GM23338 (cell line): ENCODE results near the gene REEP1. TPM values are rescaled to one million over a fixed set of nuclear protein-coding genes. Genes with fewer than 3 reads are reported as not detected.

Experiments
- ATAC-seq: fragments of 200-7000 bp; cut with Tn5 transposase; 3 replicates; pipeline ENCODE4 v1.9.1; 2020
- DNase-seq: peaks from one replicate; pipeline ENCODE4 v3.0.0-alpha.2; 2015; ENCODE audit warnings: low spot score
- H2AFZ ChIP-seq: fragments of 200-600 bp; sonication (generic); 2 replicates; pipeline ENCODE4 v1.8.0; 2016; ENCODE audit warnings: antibody characterized with exemption, mild to moderate bottlenecking, moderate library complexity
- H3F3A ChIP-seq: fragments of 200-600 bp; sonication (generic); replicated peaks from 2 replicates; pipeline ENCODE4 v1.8.0; 2017; ENCODE audit warnings: antibody characterized with exemption, mixed run types, low read depth
- H3K27ac ChIP-seq: fragments of 200-600 bp; sonication (generic); 2 replicates; pipeline ENCODE4 v1.6.1; 2016; ENCODE audit warnings: low read depth
- H3K27me3 ChIP-seq: fragments of 200-600 bp; sonication (generic); 2 replicates; pipeline ENCODE4 v1.8.0; 2016; ENCODE audit warnings: mild to moderate bottlenecking, mixed run types, moderate library complexity; ENCODE audit not compliant: insufficient read depth
- H3K36me3 ChIP-seq: fragments of 200-600 bp; sonication (generic); 2 replicates; pipeline ENCODE4 v1.8.0; 2016; ENCODE audit warnings: mild to moderate bottlenecking; ENCODE audit not compliant: insufficient read depth
- H3K4me1 ChIP-seq: fragments of 200-600 bp; sonication (generic); 2 replicates; pipeline ENCODE4 v1.8.0; 2016; ENCODE audit warnings: mild to moderate bottlenecking, moderate library complexity; ENCODE audit not compliant: insufficient read depth
- H3K4me2 ChIP-seq: fragments of 200-600 bp; sonication (generic); 2 replicates; pipeline ENCODE4 v1.7.1; 2017; ENCODE audit warnings: mixed run types
- H3K4me3 ChIP-seq: fragments of 200-600 bp; sonication (generic); 2 replicates; pipeline ENCODE4 v1.6.1; 2016; ENCODE audit warnings: mixed run types
- H3K79me2 ChIP-seq: fragments of 200-600 bp; sonication (generic); replicated peaks from 2 replicates; pipeline ENCODE4 v1.8.0; 2017; ENCODE audit warnings: mild to moderate bottlenecking; ENCODE audit not compliant: insufficient read depth
- H3K9me2 ChIP-seq: fragments of 200-600 bp; sonication (generic); 2 replicates; pipeline ENCODE4 v1.8.0; 2017; ENCODE audit not compliant: insufficient read depth
- H4K20me1 ChIP-seq: fragments of 200-600 bp; sonication (generic); replicated peaks from 2 replicates; pipeline ENCODE4 v1.8.0; 2017; ENCODE audit warnings: mild to moderate bottlenecking; ENCODE audit not compliant: insufficient read depth
- H3K27ac Mint-ChIP-seq: 2 replicates; pipeline ENCODE4 v1.8.0; 2020; ENCODE audit warnings: inconsistent platforms, mild to moderate bottlenecking, moderate library complexity, mixed read lengths
- H3K27me3 Mint-ChIP-seq: 3 replicates; pipeline ENCODE4 v1.8.0; 2022; ENCODE audit warnings: low read depth, mild to moderate bottlenecking, moderate library complexity, mixed read lengths, inconsistent platforms; ENCODE audit not compliant: insufficient read depth, poor library complexity
- H3K36me3 Mint-ChIP-seq: 3 replicates; pipeline ENCODE4 v1.8.0; 2021; ENCODE audit warnings: low read depth, mild to moderate bottlenecking, inconsistent platforms, moderate library complexity, mixed read lengths
- H3K4me1 Mint-ChIP-seq: 3 replicates; pipeline ENCODE4 v1.8.0; 2020; ENCODE audit warnings: mild to moderate bottlenecking, inconsistent platforms, mixed read lengths
- H3K4me3 Mint-ChIP-seq: 3 replicates; pipeline ENCODE4 v1.8.0; 2021; ENCODE audit warnings: moderate library complexity, mild to moderate bottlenecking, inconsistent platforms, mixed read lengths
- H3K9me3 Mint-ChIP-seq: 3 replicates; pipeline ENCODE4 v1.8.0; 2020; ENCODE audit warnings: moderate library complexity, mild to moderate bottlenecking, inconsistent platforms, mixed read lengths
- CREB1 ChIP-seq: fragments of 250-450 bp; sonication (Bioruptor Pico); IDR thresholded peaks from 2 replicates; pipeline ENCODE4 v1.5.0; 2020; ENCODE audit warnings: low read depth, mild to moderate bottlenecking, moderate library complexity
- CTCF ChIP-seq, 2 experiments: fragments of 200-600 bp in 1 of 2; sonication (generic) in 1 of 2; conservative IDR thresholded peaks; 2 replicates each; pipeline versions ENCODE4 v1.5.1 to v1.6.1; 2016 to 2017; ENCODE audit warnings: antibody characterized with exemption in 2 of 2, low read depth in 2 of 2, mild to moderate bottlenecking in 2 of 2, moderate library complexity in 1 of 2
- ETS1 ChIP-seq: IDR thresholded peaks from 2 replicates; pipeline ENCODE4 v1.6.1; 2016; ENCODE audit warnings: antibody characterized with exemption
- EZH2 ChIP-seq: fragments of 200-600 bp; sonication (generic); IDR thresholded peaks from one replicate; pipeline ENCODE4 v1.8.0; 2017; ENCODE audit warnings: antibody characterized with exemption, mild to moderate bottlenecking, low read depth; ENCODE audit not compliant: unreplicated experiment
- EZH2phosphoT487 ChIP-seq: fragments of 200-600 bp; sonication (generic); IDR thresholded peaks from one replicate; pipeline ENCODE4 v1.8.1; 2018; ENCODE audit warnings: antibody characterized with exemption; ENCODE audit not compliant: unreplicated experiment
- JUNB ChIP-seq: IDR thresholded peaks from one replicate; pipeline ENCODE4 v1.6.1; 2016; ENCODE audit warnings: antibody characterized with exemption; ENCODE audit not compliant: unreplicated experiment
- POLR2AphosphoS5 ChIP-seq: IDR thresholded peaks from 2 replicates; pipeline ENCODE4 v1.6.1; 2016; ENCODE audit warnings: antibody characterized with exemption, low read depth
- REST ChIP-seq: IDR thresholded peaks from one replicate; pipeline ENCODE4 v1.6.1; 2018; ENCODE audit warnings: antibody characterized with exemption; ENCODE audit not compliant: unreplicated experiment
- polyA plus RNA-seq: library from polyadenylated mRNA; unstranded; fragments of >200 nt; fragmentation: Nextera tagmentation; extraction: Ambion mirVana; gene quantifications from 2 replicates; pipeline ENCODE4 v1.2.1, GENCODE V29; 2016
- total RNA-seq: library from RNA; depleted of rRNA; stranded (reverse); fragments of >200 nt; shearing (Covaris generic); gene quantifications from 2 replicates; pipeline ENCODE4 v1.2.3, GENCODE V29; 2014

REEP1 gene
- total and polyA plus RNA-seq, 2 experiments from 2014 or later = 1.6 to 1.8 TPM

GRCh38 chr2:86308984-86309695 lies 28.3 kb downstream of the REEP1 start:
- Histone ChIP-seq H3K36me3 (no peaks in the 10 kb centered on the region), H2AFZ (no peak overlapping the region), H3K27ac (no peak overlapping the region), H3K27me3 (no peaks in the 10 kb centered on the region), H4K20me1 (no peaks in the 10 kb centered on the region), H3F3A (no peaks in the 10 kb centered on the region), H3K79me2 (no peaks in the 10 kb centered on the region), H3K9me2 (no peaks in the 10 kb centered on the region), H3K4me2 (no peak overlapping the region), H3K4me1 (no peaks in the 10 kb centered on the region), H3K4me3 (no peak overlapping the region)
- H3K4me3 Mint-ChIP-seq = no peak overlapping the region
- DNase-seq (no peak), ATAC-seq (no peak)
- H3K27ac Mint-ChIP-seq = no peak overlapping the region
- peaks cover 7% of the 10 kb centered on the region for H3K4me1 Mint-ChIP-seq
- no peaks in the 10 kb centered on the region; the same call in 2 of the 3 replicates for H3K9me3 Mint-ChIP-seq
- no peak for TF ChIP-seq EZH2
- no peak for TF ChIP-seq POLR2AphosphoS5
- TF ChIP-seq CTCF (conservative IDR thresholded peaks at IDR 0.05; ENCODE audit: low read depth in 2 of 2) = no peak
- no peak for TF ChIP-seq EZH2phosphoT487
- no peak for TF ChIP-seq ETS1
- TF ChIP-seq REST = no peak
- H3K36me3 Mint-ChIP-seq = no peaks in the 10 kb centered on the region
- H3K27me3 Mint-ChIP-seq = peaks cover 2% of the 10 kb centered on the region

- H3K27ac Mint-ChIP-seq = no peak overlapping the region
- H3K4me3 Mint-ChIP-seq = no peak overlapping the region
- H3K4me2 ChIP-seq = no peak overlapping the region
- H3K4me1 Mint-ChIP-seq = peaks cover 7% of the 10 kb centered on the region
- no peak overlapping the region for H2AFZ ChIP-seq
- H4K20me1 ChIP-seq = no peaks in the 10 kb centered on the region
- no peak for DNase-seq
- no peaks in the 10 kb centered on the region; the same call in 2 of the 3 replicates for H3K9me3 Mint-ChIP-seq
- no peaks in the 10 kb centered on the region for H3K79me2 ChIP-seq
- no peaks in the 10 kb centered on the region for H3K27me3 Mint-ChIP-seq
- TF ChIP-seq JUNB = no peak
- TF ChIP-seq CREB1 (CRISPR knock-in tag) = no peak
- TF ChIP-seq REST = no peak
- H3K27me3 ChIP-seq = no peaks in the 10 kb centered on the region
- no peak overlapping the region for H3K27ac ChIP-seq
- H3F3A ChIP-seq = no peaks in the 10 kb centered on the region
- no peaks in the 10 kb centered on the region for H3K36me3 Mint-ChIP-seq
- H3K4me3 ChIP-seq = no peak overlapping the region
- H3K36me3 ChIP-seq = no peaks in the 10 kb centered on the region
- H3K9me2 ChIP-seq = no peaks in the 10 kb centered on the region
- no peaks in the 10 kb centered on the region for H3K4me1 ChIP-seq
- ATAC-seq = no peak
Measured at GRCh38 chr2:86308356-86308755, 29.1 kb downstream of the REEP1 start.
